NCI-H345 treated with DMSO at 0.1 percent for 48 hours (cell line): ENCODE results near the gene IL17RC.

Experiments used
- DNase-seq: peaks from one replicate; lab custom pipeline; 2025; ENCODE audit not compliant: unreplicated experiment; lab: John Stamatoyannopoulos, UW

The IL17RC gene

GRCh38 chr3:9976721-9977709 is 60.1 kb downstream of the IL17RC start:
- DNase-seq: no peak

- no peak for DNase-seq
Observed at GRCh38 chr3:9978710-9979305, 61.9 kb downstream of the IL17RC start.

- no peak for DNase-seq
Observed at GRCh38 chr3:9980251-9980650, 63.4 kb downstream of the IL17RC start.
